ENCODE measurements around the gene HPRT1. TPM values are rescaled to one million over a fixed set of nuclear protein-coding genes. Genes with fewer than 3 reads are reported as not detected.

The HPRT1 gene
- total RNA-seq, 1 donor from 2014 or later, result 20.3 TPM

- H3K27me3 ChIP-seq, result no peaks in the 10 kb centered on the region
Measured at GRCh38 chrX:134542485-134542884, 82.5 kb downstream of the HPRT1 start.

GRCh38 chrX:134543288-134543687 lies 83.3 kb downstream of the HPRT1 start:
- no peak for TF ChIP-seq CTCF (IDR thresholded peaks at IDR 0.05)
- no peaks in the 10 kb centered on the region for H3K36me3 ChIP-seq
- intact Hi-C loops (cut with DNase I), result no loop called here
- DNase-seq (ENCODE audit: low spot score in 2 of 2), result no peak
- no peaks in the 10 kb centered on the region for H3K27me3 ChIP-seq
- no peak overlapping the region for H3K4me3 ChIP-seq
- no peaks in the 10 kb centered on the region for H3K4me1 ChIP-seq
- H3K9me3 ChIP-seq, result no peaks in the 10 kb centered on the region
- H3K27ac ChIP-seq, result no peak overlapping the region

More at GRCh38 chrX:134542485-134542884, 82.5 kb downstream of the HPRT1 start:
- Histone ChIP-seq H3K4me1 (no peaks in the 10 kb centered on the region), H3K4me3 (no peak overlapping the region), H3K36me3 (no peaks in the 10 kb centered on the region), H3K9me3 (no peaks in the 10 kb centered on the region), H3K27ac (no peak overlapping the region)
- TF ChIP-seq CTCF (IDR thresholded peaks at IDR 0.05), result no peak
- intact Hi-C loops (cut with DNase I), result no loop called here
- DNase-seq (ENCODE audit: low spot score in 2 of 2), result no peak

- no peak overlapping the region for H3K4me3 ChIP-seq
- H3K36me3 ChIP-seq, result no peaks in the 10 kb centered on the region
- TF ChIP-seq CTCF (IDR thresholded peaks at IDR 0.05), result no peak
- H3K4me1 ChIP-seq, result no peaks in the 10 kb centered on the region
- intact Hi-C loops (cut with DNase I), result no loop called here
- no peak for DNase-seq (ENCODE audit: low spot score in 2 of 2)
- H3K27me3 ChIP-seq, result no peaks in the 10 kb centered on the region
- H3K9me3 ChIP-seq, result no peaks in the 10 kb centered on the region
- H3K27ac ChIP-seq, result no peak overlapping the region
Measured at GRCh38 chrX:134544135-134544512, 84.2 kb downstream of the HPRT1 start.

GRCh38 chrX:134544513-134545151 lies 84.7 kb downstream of the HPRT1 start:
- H3K36me3 ChIP-seq, result no peaks in the 10 kb centered on the region
- no peaks in the 10 kb centered on the region for H3K27me3 ChIP-seq
- H3K4me1 ChIP-seq, result no peaks in the 10 kb centered on the region
- TF ChIP-seq CTCF (IDR thresholded peaks at IDR 0.05), result no peak
- no peak for DNase-seq (ENCODE audit: low spot score in 2 of 2)
- H3K27ac ChIP-seq, result no peak overlapping the region
- H3K4me3 ChIP-seq, result peak overlapping the region in 1 of 2 donors; percentile 41
- intact Hi-C loops (cut with DNase I), result no loop called here
- H3K9me3 ChIP-seq, result no peaks in the 10 kb centered on the region

GRCh38 chrX:134545510-134545909 lies 85.5 kb downstream of the HPRT1 start:
- Histone ChIP-seq H3K27ac (no peak overlapping the region), H3K9me3 (no peaks in the 10 kb centered on the region), H3K4me1 (no peaks in the 10 kb centered on the region), H3K27me3 (no peaks in the 10 kb centered on the region), H3K36me3 (no peaks in the 10 kb centered on the region), H3K4me3 (no peak overlapping the region)
- DNase-seq (ENCODE audit: low spot score in 2 of 2), result no peak
- intact Hi-C loops (cut with DNase I), result no loop called here
- TF ChIP-seq CTCF (IDR thresholded peaks at IDR 0.05), result no peak

- H3K4me3 ChIP-seq, result no peak overlapping the region
- no peaks in the 10 kb centered on the region for H3K36me3 ChIP-seq
- no peak for TF ChIP-seq CTCF (IDR thresholded peaks at IDR 0.05)
- no peaks in the 10 kb centered on the region for H3K4me1 ChIP-seq
- H3K9me3 ChIP-seq, result no peaks in the 10 kb centered on the region
- H3K27me3 ChIP-seq, result no peaks in the 10 kb centered on the region
- DNase-seq (ENCODE audit: low spot score in 2 of 2), result no peak
- no peak overlapping the region for H3K27ac ChIP-seq
- intact Hi-C loops (cut with DNase I), result no loop called here
Measured at GRCh38 chrX:134546187-134546586, 86.2 kb downstream of the HPRT1 start.
